22Rv1 (cell line): Measurements from ENCODE around the gene HBS1L.

Experiments used
- CTCF ChIP-seq: fragments of 450-650 bp; IDR thresholded peaks from 2 replicates; pipeline ENCODE4 v1.5.1; 2017; ENCODE audit warnings: mild to moderate bottlenecking
- ZFX ChIP-seq: fragments of 450-650 bp; IDR thresholded peaks from 2 replicates; pipeline ENCODE4 v1.6.1; 2017; ENCODE audit warnings: antibody characterized with exemption, borderline replicate concordance

GRCh38 chr6:134950482-134950881, 104.1 kb downstream of the HBS1L start:
- TF ChIP-seq CTCF: no peak
- no peak for TF ChIP-seq ZFX
